Keratinocyte (primary cell): ENCODE measurements around the gene SLC43A3.

Experiments used
- EZH2 ChIP-seq: IDR thresholded peaks from one replicate; pipeline ENCODE4 v1.6.1; 2012; ENCODE audit warnings: inconsistent platforms, mild to moderate bottlenecking, low read length, moderate library complexity
- TF ChIP-seq, protein P1 (sequence below), 3 experiments: IDR thresholded peaks in 1 of 3; conservative IDR thresholded peaks in 1 of 3; optimal IDR thresholded peaks in 1 of 3; 2 replicates in 2 of 3; 3 replicates in 1 of 3; pipeline versions ENCODE3 to v1.5.1; 2011; ENCODE audit warnings: low read length in 3 of 3, mild to moderate bottlenecking in 3 of 3, moderate library complexity in 2 of 3, control low read depth in 1 of 3, inconsistent platforms in 1 of 3; ENCODE audit not compliant: insufficient read depth in 2 of 3; ENCODE audit errors: extremely low read depth in 1 of 3

DNA sequence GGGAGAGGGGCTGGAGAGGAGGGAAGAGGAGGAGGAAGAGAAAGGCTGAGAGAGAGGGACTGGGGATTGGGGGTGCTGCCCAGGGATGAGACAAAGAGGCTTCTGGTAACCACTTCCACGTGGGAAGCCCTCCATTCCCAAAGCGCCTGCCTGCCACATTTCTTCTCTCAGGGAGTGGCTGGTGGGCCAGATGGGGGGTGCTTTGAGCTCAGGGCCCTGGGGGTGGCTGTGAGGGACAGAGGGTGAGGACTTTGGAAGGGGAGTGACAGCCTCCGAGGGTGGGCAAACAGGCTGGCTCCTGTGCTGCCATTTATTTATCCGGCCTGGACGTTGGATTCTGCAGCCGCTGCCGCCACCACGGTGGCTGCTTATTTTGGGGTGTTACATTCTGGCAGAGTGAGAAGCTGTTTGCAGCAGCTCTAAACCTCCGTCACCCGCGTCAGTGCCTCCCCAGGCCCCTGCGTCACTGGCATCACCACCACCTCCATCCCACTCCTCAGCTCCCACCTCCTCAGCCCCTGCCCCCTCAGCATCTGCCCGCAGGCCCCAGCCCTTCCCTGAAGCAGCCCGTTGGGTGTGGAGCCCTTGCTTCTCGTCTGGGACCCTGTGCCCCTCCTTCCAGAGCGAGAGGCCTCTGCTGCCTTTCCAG, 35.0 kb upstream of the SLC43A3 start:
- TF ChIP-seq, protein P1, sequence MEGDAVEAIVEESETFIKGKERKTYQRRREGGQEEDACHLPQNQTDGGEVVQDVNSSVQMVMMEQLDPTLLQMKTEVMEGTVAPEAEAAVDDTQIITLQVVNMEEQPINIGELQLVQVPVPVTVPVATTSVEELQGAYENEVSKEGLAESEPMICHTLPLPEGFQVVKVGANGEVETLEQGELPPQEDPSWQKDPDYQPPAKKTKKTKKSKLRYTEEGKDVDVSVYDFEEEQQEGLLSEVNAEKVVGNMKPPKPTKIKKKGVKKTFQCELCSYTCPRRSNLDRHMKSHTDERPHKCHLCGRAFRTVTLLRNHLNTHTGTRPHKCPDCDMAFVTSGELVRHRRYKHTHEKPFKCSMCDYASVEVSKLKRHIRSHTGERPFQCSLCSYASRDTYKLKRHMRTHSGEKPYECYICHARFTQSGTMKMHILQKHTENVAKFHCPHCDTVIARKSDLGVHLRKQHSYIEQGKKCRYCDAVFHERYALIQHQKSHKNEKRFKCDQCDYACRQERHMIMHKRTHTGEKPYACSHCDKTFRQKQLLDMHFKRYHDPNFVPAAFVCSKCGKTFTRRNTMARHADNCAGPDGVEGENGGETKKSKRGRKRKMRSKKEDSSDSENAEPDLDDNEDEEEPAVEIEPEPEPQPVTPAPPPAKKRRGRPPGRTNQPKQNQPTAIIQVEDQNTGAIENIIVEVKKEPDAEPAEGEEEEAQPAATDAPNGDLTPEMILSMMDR (optimal IDR thresholded peaks at IDR 0.05 in 1 of 3, IDR thresholded peaks at IDR 0.05 in 1 of 3, conservative IDR thresholded peaks at IDR 0.05 in 1 of 3; ENCODE audit: extremely low read depth in 1 of 3, insufficient read depth in 2 of 3, low read length in 3 of 3) = no peak
- no peak for TF ChIP-seq EZH2
